Measurements from ENCODE around the gene DMGDH. TPM values are rescaled to one million over a fixed set of nuclear protein-coding genes. Genes with fewer than 3 reads are reported as not detected.

Gene DMGDH
- total and polyA plus RNA-seq, 10 of the 15 experiments (the other 5 are each of a cell fraction or from before 2014, with no cell fraction given) = 0.22 to 1.5 (median 0.44) TPM; not detected in 3

GRCh38 chr5:78984439-78985115, 84.9 kb downstream of the DMGDH start (continued):
- TF ChIP-seq E4F1 (IDR thresholded peaks at IDR 0.05; ENCODE audit: borderline replicate concordance, partially characterized antibody) (no peak), DPF2 (IDR thresholded peaks at IDR 0.05) (no peak), CHD2 (IDR thresholded peaks at IDR 0.05; ENCODE audit: borderline replicate concordance, low read depth, low read length) (no peak), YBX1 (IDR thresholded peaks at IDR 0.05) (no peak), SP1 (IDR thresholded peaks at IDR 0.05; ENCODE audit: low read depth, low read length) (no peak), MYB (IDR thresholded peaks at IDR 0.05; ENCODE audit: borderline replicate concordance, low read depth, low read length) (no peak), SMARCA5 (IDR thresholded peaks at IDR 0.05) (no peak), GATAD2B (conservative IDR thresholded peaks at IDR 0.05; ENCODE audit: low read depth) (no peak), TARDBP (IDR thresholded peaks at IDR 0.05; ENCODE audit: borderline replicate concordance) (no peak), HDAC6 (IDR thresholded peaks at IDR 0.05; ENCODE audit: unreplicated experiment) (no peak), NR2C2 (IDR thresholded peaks at IDR 0.05; ENCODE audit: borderline replicate concordance, control insufficient read depth, insufficient read length, low read depth) (no peak), WRNIP1 (IDR thresholded peaks at IDR 0.05; ENCODE audit: borderline replicate concordance, low read depth, low read length) (no peak), MTA2 (IDR thresholded peaks at IDR 0.05; ENCODE audit: low read depth) (no peak)
- TF ChIP-seq, protein P1, sequence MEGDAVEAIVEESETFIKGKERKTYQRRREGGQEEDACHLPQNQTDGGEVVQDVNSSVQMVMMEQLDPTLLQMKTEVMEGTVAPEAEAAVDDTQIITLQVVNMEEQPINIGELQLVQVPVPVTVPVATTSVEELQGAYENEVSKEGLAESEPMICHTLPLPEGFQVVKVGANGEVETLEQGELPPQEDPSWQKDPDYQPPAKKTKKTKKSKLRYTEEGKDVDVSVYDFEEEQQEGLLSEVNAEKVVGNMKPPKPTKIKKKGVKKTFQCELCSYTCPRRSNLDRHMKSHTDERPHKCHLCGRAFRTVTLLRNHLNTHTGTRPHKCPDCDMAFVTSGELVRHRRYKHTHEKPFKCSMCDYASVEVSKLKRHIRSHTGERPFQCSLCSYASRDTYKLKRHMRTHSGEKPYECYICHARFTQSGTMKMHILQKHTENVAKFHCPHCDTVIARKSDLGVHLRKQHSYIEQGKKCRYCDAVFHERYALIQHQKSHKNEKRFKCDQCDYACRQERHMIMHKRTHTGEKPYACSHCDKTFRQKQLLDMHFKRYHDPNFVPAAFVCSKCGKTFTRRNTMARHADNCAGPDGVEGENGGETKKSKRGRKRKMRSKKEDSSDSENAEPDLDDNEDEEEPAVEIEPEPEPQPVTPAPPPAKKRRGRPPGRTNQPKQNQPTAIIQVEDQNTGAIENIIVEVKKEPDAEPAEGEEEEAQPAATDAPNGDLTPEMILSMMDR (IDR thresholded peaks at IDR 0.05 in 2 of 3, conservative IDR thresholded peaks at IDR 0.05 in 1 of 3; ENCODE audit: control insufficient read depth in 2 of 3, extremely low read depth in 1 of 3, insufficient read depth in 1 of 3, low read depth in 3 of 3, low read length in 3 of 3) = 0 out of 6 replicates have a peak, but pooled peaks of 2 of the 3 experiments have one; percentile 13 to 23
- TF ChIP-seq, protein P2, sequence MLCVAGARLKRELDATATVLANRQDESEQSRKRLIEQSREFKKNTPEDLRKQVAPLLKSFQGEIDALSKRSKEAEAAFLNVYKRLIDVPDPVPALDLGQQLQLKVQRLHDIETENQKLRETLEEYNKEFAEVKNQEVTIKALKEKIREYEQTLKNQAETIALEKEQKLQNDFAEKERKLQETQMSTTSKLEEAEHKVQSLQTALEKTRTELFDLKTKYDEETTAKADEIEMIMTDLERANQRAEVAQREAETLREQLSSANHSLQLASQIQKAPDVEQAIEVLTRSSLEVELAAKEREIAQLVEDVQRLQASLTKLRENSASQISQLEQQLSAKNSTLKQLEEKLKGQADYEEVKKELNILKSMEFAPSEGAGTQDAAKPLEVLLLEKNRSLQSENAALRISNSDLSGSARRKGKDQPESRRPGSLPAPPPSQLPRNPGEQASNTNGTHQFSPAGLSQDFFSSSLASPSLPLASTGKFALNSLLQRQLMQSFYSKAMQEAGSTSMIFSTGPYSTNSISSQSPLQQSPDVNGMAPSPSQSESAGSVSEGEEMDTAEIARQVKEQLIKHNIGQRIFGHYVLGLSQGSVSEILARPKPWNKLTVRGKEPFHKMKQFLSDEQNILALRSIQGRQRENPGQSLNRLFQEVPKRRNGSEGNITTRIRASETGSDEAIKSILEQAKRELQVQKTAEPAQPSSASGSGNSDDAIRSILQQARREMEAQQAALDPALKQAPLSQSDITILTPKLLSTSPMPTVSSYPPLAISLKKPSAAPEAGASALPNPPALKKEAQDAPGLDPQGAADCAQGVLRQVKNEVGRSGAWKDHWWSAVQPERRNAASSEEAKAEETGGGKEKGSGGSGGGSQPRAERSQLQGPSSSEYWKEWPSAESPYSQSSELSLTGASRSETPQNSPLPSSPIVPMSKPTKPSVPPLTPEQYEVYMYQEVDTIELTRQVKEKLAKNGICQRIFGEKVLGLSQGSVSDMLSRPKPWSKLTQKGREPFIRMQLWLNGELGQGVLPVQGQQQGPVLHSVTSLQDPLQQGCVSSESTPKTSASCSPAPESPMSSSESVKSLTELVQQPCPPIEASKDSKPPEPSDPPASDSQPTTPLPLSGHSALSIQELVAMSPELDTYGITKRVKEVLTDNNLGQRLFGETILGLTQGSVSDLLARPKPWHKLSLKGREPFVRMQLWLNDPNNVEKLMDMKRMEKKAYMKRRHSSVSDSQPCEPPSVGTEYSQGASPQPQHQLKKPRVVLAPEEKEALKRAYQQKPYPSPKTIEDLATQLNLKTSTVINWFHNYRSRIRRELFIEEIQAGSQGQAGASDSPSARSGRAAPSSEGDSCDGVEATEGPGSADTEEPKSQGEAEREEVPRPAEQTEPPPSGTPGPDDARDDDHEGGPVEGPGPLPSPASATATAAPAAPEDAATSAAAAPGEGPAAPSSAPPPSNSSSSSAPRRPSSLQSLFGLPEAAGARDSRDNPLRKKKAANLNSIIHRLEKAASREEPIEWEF (IDR thresholded peaks at IDR 0.05; ENCODE audit: insufficient replicate concordance, low read depth, low read length) = no peak
- TF ChIP-seq, protein P3, sequence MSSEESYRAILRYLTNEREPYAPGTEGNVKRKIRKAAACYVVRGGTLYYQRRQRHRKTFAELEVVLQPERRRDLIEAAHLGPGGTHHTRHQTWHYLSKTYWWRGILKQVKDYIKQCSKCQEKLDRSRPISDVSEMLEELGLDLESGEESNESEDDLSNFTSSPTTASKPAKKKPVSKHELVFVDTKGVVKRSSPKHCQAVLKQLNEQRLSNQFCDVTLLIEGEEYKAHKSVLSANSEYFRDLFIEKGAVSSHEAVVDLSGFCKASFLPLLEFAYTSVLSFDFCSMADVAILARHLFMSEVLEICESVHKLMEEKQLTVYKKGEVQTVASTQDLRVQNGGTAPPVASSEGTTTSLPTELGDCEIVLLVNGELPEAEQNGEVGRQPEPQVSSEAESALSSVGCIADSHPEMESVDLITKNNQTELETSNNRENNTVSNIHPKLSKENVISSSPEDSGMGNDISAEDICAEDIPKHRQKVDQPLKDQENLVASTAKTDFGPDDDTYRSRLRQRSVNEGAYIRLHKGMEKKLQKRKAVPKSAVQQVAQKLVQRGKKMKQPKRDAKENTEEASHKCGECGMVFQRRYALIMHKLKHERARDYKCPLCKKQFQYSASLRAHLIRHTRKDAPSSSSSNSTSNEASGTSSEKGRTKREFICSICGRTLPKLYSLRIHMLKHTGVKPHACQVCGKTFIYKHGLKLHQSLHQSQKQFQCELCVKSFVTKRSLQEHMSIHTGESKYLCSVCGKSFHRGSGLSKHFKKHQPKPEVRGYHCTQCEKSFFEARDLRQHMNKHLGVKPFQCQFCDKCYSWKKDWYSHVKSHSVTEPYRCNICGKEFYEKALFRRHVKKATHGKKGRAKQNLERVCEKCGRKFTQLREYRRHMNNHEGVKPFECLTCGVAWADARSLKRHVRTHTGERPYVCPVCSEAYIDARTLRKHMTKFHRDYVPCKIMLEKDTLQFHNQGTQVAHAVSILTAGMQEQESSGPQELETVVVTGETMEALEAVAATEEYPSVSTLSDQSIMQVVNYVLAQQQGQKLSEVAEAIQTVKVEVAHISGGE (CRISPR knock-in tag; IDR thresholded peaks at IDR 0.05) = no peak

All from GM12878 (cell line).